WERI-Rb-1 (cell line): ENCODE results near the gene REG1A.

ENCODE experiments used
- DNase-seq: peaks from one replicate; pipeline ENCODE4 v3.0.0-alpha.2; 2020
- H3K27ac ChIP-seq: fragments of 250-450 bp; sonication (Bioruptor Pico); 2 replicates; pipeline ENCODE4 v1.5.1; 2020; ENCODE audit warnings: mild to moderate bottlenecking, moderate library complexity
- H3K27me3 ChIP-seq: fragments of 250-450 bp; sonication (Bioruptor Pico); 2 replicates; pipeline ENCODE4 v1.5.1; 2021; ENCODE audit warnings: mild to moderate bottlenecking, low read depth, moderate library complexity; ENCODE audit not compliant: insufficient read depth, severe bottlenecking
- H3K36me3 ChIP-seq: fragments of 250-450 bp; sonication (Bioruptor Pico); 2 replicates; pipeline ENCODE4 v1.5.1; 2020; ENCODE audit warnings: mild to moderate bottlenecking, moderate library complexity
- H3K4me3 ChIP-seq: 2 replicates; pipeline ENCODE4 v1.5.1; 2011; ENCODE audit warnings: low read depth, mild to moderate bottlenecking, control low read depth, low read length
- H3K9me3 ChIP-seq: fragments of 250-450 bp; sonication (Bioruptor Pico); 2 replicates; pipeline ENCODE4 v1.5.1; 2021; ENCODE audit warnings: mild to moderate bottlenecking, moderate library complexity; ENCODE audit not compliant: severe bottlenecking
- CTCF ChIP-seq: IDR thresholded peaks from 2 replicates; pipeline ENCODE4 v1.5.1; 2011; ENCODE audit warnings: low read depth, mild to moderate bottlenecking, control low read depth, inconsistent platforms, low read length

REG1A gene

GRCh38 chr2:79120194-79120713, at the start of gene REG1A:
Gene REG1A, plus strand, starts transcription at chr2:79120488. Its CDS starts 374 bp downstream, at chr2:79120862.
- H3K27ac ChIP-seq = no peak within 1 kb of the TSS
- DNase-seq = no peak
- H3K36me3 ChIP-seq = no peaks in the 10 kb centered on the region
- H3K4me3 ChIP-seq = no peak within 1 kb of the TSS
- peaks cover 20% of the 10 kb centered on the region for H3K27me3 ChIP-seq
- TF ChIP-seq CTCF = no peak
- H3K9me3 ChIP-seq = no peaks in the 10 kb centered on the region

- TF ChIP-seq CTCF = no peak
- H3K9me3 ChIP-seq = no peaks in the 10 kb centered on the region
- no peaks in the 10 kb centered on the region for H3K36me3 ChIP-seq
- H3K27ac ChIP-seq = no peak overlapping the region
- peaks cover 52% of the 10 kb centered on the region for H3K27me3 ChIP-seq
- no peak overlapping the region for H3K4me3 ChIP-seq
- DNase-seq = no peak
These were observed 49.2 kb upstream of the REG1A start for GRCh38 chr2:79071078-79071477.

- H3K9me3 ChIP-seq = peaks cover 2% of the 10 kb centered on the region
- no peak for DNase-seq
- TF ChIP-seq CTCF = no peak
These were observed 37.3 kb upstream of the REG1A start for GRCh38 chr2:79082987-79083386.

GRCh38 chr2:79083597-79084251, 36.6 kb upstream of the REG1A start:
- no peak overlapping the region for H3K4me3 ChIP-seq
- no peaks in the 10 kb centered on the region for H3K9me3 ChIP-seq
- H3K36me3 ChIP-seq = no peaks in the 10 kb centered on the region
- no peak overlapping the region for H3K27ac ChIP-seq
- DNase-seq = no peak
- H3K27me3 ChIP-seq = peaks cover 32% of the 10 kb centered on the region
- no peak for TF ChIP-seq CTCF

More at GRCh38 chr2:79082987-79083386, 37.3 kb upstream of the REG1A start:
- H3K27me3 ChIP-seq = peaks cover 26% of the 10 kb centered on the region
- H3K36me3 ChIP-seq = no peaks in the 10 kb centered on the region
- H3K27ac ChIP-seq = no peak overlapping the region
- H3K4me3 ChIP-seq = no peak overlapping the region

GRCh38 chr2:79084495-79085135, 35.7 kb upstream of the REG1A start:
- DNase-seq = no peak
- Histone ChIP-seq H3K4me3 (no peak overlapping the region), H3K36me3 (no peaks in the 10 kb centered on the region), H3K27ac (no peak overlapping the region), H3K9me3 (no peaks in the 10 kb centered on the region), H3K27me3 (peaks cover 35% of the 10 kb centered on the region)
- no peak for TF ChIP-seq CTCF
